ENCODE measurements around the gene PLGLB2.
"Not testable (repeated sequence)": the region's sequence is repeated elsewhere in the genome, so short reads cannot be mapped to it uniquely, and the experiment has no call there.

The PLGLB2 gene

GRCh38 chr2:87747791-87748190 lies at the start of gene PLGLB2:
TSS of gene PLGLB2 (plus strand) at chr2:87748087. CDS start at chr2:87748154, 67 bp downstream.
- DNase-seq, result not testable (repeated sequence)

GRCh38 chr2:87704572-87705323 lies 43.1 kb upstream of the PLGLB2 start:
- not testable (repeated sequence) for DNase-seq

GRCh38 chr2:87708368-87708767 lies 39.5 kb upstream of the PLGLB2 start:
- not testable (repeated sequence) for DNase-seq

- not testable (repeated sequence) for DNase-seq
These were observed 19.8 kb upstream of the PLGLB2 start for GRCh38 chr2:87727940-87728599.

- DNase-seq, result not testable (repeated sequence)
These were observed 7.0 kb upstream of the PLGLB2 start for GRCh38 chr2:87740928-87741327.

GRCh38 chr2:87742393-87743108 lies 5.3 kb upstream of the PLGLB2 start:
- not testable (repeated sequence) for DNase-seq

- DNase-seq, result not testable (repeated sequence)
These were observed 4.2 kb upstream of the PLGLB2 start for GRCh38 chr2:87743638-87744037.

- not testable (repeated sequence) for DNase-seq
These were observed 2.4 kb upstream of the PLGLB2 start for GRCh38 chr2:87745353-87745951.

GRCh38 chr2:87748524-87748923 lies 637 bp downstream of the PLGLB2 start:
- not testable (repeated sequence) for DNase-seq

GRCh38 chr2:87750560-87750959 lies 2.7 kb downstream of the PLGLB2 start:
- DNase-seq, result not testable (repeated sequence)

- DNase-seq, result not testable (repeated sequence)
These were observed 6.9 kb downstream of the PLGLB2 start for GRCh38 chr2:87754759-87755158.

All from NCI-H1436 (cell line).